Aorta (tissue), 5 donors: ENCODE results near the gene TBX2. TPM values are rescaled to one million over a fixed set of nuclear protein-coding genes. Genes with fewer than 3 reads are reported as not detected.

ENCODE experiments used
- ATAC-seq: fragments of 200-7000 bp; cut with Tn5 transposase; one replicate; pipeline ENCODE4 v1.9.1; 2022; ENCODE audit warnings: moderate library complexity; ENCODE audit not compliant: low FRiP score
- DNase-seq, 2 donors: peaks; one replicate each; pipeline ENCODE4 v3.0.0-alpha.2; 2020
- H3K27ac ChIP-seq, 2 donors: one replicate each; pipeline ENCODE4 v1.5.1; 2013; ENCODE audit warnings: low read length in 2 of 2, mild to moderate bottlenecking in 2 of 2, moderate library complexity in 2 of 2, control low read depth in 1 of 2, inconsistent platforms in 1 of 2, low read depth in 1 of 2
- H3K27me3 ChIP-seq, 2 donors: one replicate each; pipeline ENCODE4 v1.6.1; 2013; ENCODE audit warnings: control low read depth in 1 of 2, low read length in 1 of 2, mild to moderate bottlenecking in 1 of 2, moderate library complexity in 1 of 2; ENCODE audit not compliant: insufficient read depth in 2 of 2, control insufficient read depth in 1 of 2
- H3K36me3 ChIP-seq, 2 donors: one replicate each; pipeline ENCODE4 v1.6.1; 2013; ENCODE audit warnings: control low read depth in 1 of 2, low read length in 1 of 2, mild to moderate bottlenecking in 1 of 2; ENCODE audit not compliant: insufficient read depth in 2 of 2, control insufficient read depth in 1 of 2
- H3K4me1 ChIP-seq, 2 donors: one replicate each; pipeline ENCODE4 v1.6.1; 2013; ENCODE audit warnings: low read length in 2 of 2, control low read depth in 1 of 2, mild to moderate bottlenecking in 1 of 2, moderate library complexity in 1 of 2; ENCODE audit not compliant: insufficient read depth in 2 of 2, control insufficient read depth in 1 of 2
- H3K4me3 ChIP-seq, 2 donors: one replicate each; pipeline ENCODE4 v1.5.1; 2013; ENCODE audit warnings: low read length in 2 of 2, control low read depth in 1 of 2, mild to moderate bottlenecking in 1 of 2
- H3K9me3 ChIP-seq: one replicate; pipeline ENCODE4 v1.6.1; 2013; ENCODE audit warnings: mild to moderate bottlenecking, low read length; ENCODE audit not compliant: control insufficient read depth
- WGBS, 2 donors: extraction: QIAGEN DNeasy Blood & Tissue Kit; methylation state at CpG; one replicate each; pipeline ENCODE4 v1.1.7; 2013; 5-methylcytosine and 5-hydroxymethylcytosine counted together
- intact Hi-C, 2 donors: fragments of 100-400 bp; cut with DNase I; formaldehyde crosslinking; loops; one replicate each; pipeline versions ENCODE4 v1.14.2 to v1.15.0; 2022
- polyA plus RNA-seq, 2 donors: library from polyadenylated mRNA; stranded (reverse); fragments of 200-250 nt; gene quantifications; one replicate each; pipeline ENCODE4 v1.2.3, GENCODE V29; 2013
- total RNA-seq, 2 donors: library from RNA; stranded (reverse); fragmentation: NEBNext Ultra II Directional; extraction: Animal tissue kit (Norgen Biotek cat#: 25700); gene quantifications; one replicate each; pipeline ENCODE4 v1.2.1, GENCODE V29; 2021
- donor health status: healthy with polysubstance abuse.
- donor health status: Bipolar disorder and iron deficiency.
- donor health status: DM: no; HTN: no; CAD: no.
- donor health status: DM: no; HTN: no; CAD: no.
- donor health status: DM: yes; HTN: yes; CAD: no.

The TBX2 gene
- total and polyA plus RNA-seq, 4 donors = 11.5 to 116 (median 35.7) TPM

DNA sequence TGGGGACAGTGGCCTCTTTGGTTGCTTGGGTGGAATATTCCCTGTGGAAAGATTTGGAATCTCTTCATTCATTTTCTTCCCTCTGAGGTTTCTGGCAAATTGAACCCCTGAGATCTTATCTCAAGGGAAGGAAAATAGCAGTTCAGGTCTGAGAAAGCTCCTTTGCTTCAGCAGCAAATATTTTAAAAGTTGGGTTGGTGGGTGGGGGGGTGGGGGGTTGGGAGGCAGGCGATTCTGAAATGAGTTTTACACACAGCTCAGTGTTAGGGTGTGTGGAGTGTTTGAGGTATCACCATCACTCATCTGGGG, 6.8 kb downstream of the TBX2 start:
- intact Hi-C loops = no loop called here
- H3K36me3 ChIP-seq = no peaks in the 10 kb centered on the region
- H3K27me3 ChIP-seq = no peaks in the 10 kb centered on the region
- no peaks in the 10 kb centered on the region for H3K4me1 ChIP-seq
- ATAC-seq (no peak), DNase-seq (no peak)
- no peak overlapping the region for H3K4me3 ChIP-seq
- no peak overlapping the region for H3K27ac ChIP-seq
- 77 to 81% methylated on average over 1 of the region's 1 CpG for WGBS, 2 donors
- no peaks in the 10 kb centered on the region for H3K9me3 ChIP-seq

DNA sequence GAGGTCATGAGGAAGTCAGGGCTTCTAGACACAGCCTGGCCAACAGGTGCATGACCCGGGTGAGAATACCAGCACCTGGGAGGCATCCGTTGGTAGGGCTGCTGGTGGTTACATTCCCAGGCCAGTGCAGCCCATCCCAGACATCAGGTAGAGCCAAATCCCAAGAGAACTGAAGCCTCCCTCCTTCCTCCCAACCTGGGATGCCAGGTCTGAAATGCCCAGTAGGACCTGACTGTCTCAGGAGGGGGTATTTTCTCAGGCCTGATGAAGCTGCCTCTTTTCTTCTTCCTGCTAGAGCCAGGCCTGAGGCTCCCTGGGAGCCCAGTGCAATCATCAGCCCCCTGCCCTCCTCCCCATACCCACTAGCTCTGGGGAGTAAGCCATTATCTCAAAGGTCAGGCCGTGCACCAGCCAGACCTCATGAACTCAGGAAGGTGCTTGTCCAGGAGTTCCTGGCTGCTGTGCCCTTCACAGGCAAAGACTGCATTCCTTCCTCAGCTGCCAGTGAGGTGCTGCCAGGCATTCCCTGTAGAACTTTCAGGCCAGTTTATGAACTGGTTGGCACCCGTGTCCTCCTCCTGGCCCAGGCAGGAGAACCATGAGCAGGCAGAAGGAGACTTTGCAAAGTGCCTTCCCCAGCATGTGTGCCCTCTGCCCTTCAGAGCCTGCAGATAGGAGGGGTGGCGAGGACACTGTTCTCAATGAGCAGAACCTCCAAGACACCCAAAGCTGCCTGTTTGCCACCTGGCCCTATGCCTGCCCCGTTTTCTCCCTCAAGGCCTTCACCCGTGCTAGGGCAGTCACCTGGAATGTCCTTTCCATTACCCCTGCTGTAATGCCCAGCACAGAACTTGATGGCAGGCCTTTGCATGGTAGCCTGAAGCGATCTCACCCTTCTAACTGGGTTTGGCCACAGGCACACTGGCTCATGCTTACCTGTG, 7.6 kb downstream of the TBX2 start:
- ATAC-seq = no peak
- intact Hi-C loops = no loop called here
- DNase-seq = peak; percentile 21 to 61
- Histone ChIP-seq H3K27me3 (no peaks in the 10 kb centered on the region), H3K4me3 (no peak overlapping the region), H3K27ac (peak overlapping the region in 1 of 2 donors; percentile 11), H3K4me1 (no peaks in the 10 kb centered on the region), H3K9me3 (no peaks in the 10 kb centered on the region), H3K36me3 (no peaks in the 10 kb centered on the region)
- 47 to 48% methylated on average over 8 of the region's 8 CpGs for WGBS, 2 donors

DNA sequence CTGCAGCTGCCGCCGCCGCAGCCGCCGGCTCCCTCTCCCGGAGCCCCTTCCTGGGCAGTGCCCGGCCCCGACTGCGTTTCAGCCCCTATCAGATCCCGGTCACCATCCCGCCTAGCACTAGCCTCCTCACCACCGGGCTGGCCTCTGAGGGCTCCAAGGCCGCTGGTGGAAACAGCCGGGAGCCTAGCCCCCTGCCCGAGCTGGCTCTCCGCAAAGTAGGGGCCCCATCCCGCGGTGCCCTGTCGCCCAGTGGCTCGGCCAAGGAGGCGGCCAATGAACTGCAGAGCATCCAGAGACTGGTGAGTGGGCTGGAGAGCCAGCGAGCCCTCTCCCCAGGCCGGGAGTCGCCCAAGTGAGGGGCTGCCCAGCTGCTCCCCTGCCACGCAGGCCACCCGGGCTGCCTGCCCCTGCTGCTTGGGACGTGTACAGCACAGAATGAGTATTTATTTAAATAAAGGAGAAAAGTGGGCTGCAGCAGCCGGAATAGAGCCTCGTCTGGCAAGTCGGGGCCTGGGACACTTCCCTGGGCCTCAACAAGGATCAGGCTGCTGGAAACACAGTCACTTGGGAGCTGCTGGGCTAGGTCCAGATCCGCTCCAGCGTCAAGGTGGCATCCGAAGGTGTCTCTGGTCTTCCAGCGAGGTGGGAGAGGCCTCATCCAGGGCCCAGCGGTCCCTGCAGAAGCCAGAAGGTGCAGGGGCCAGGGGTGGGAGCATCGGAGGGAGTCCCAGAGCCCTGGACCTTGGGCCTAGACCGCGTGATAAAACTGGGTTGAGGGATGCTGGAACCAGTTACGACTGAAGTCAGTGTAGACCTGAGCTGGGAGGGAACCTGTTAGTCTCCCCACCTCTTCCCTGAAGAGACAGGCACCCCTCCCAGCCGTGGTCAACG, 8.8 kb downstream of the TBX2 start:
- 75 to 85% methylated on average over 41 of the region's 41 CpGs for WGBS, 2 donors
- Histone ChIP-seq H3K4me3 (no peak overlapping the region), H3K4me1 (no peaks in the 10 kb centered on the region), H3K9me3 (no peaks in the 10 kb centered on the region), H3K27ac (no peak overlapping the region), H3K36me3 (no peaks in the 10 kb centered on the region), H3K27me3 (no peaks in the 10 kb centered on the region)
- peak in 1 of 2 donors; percentile 71 for DNase-seq
- no peak for ATAC-seq
- intact Hi-C loops = no loop called here

DNA sequence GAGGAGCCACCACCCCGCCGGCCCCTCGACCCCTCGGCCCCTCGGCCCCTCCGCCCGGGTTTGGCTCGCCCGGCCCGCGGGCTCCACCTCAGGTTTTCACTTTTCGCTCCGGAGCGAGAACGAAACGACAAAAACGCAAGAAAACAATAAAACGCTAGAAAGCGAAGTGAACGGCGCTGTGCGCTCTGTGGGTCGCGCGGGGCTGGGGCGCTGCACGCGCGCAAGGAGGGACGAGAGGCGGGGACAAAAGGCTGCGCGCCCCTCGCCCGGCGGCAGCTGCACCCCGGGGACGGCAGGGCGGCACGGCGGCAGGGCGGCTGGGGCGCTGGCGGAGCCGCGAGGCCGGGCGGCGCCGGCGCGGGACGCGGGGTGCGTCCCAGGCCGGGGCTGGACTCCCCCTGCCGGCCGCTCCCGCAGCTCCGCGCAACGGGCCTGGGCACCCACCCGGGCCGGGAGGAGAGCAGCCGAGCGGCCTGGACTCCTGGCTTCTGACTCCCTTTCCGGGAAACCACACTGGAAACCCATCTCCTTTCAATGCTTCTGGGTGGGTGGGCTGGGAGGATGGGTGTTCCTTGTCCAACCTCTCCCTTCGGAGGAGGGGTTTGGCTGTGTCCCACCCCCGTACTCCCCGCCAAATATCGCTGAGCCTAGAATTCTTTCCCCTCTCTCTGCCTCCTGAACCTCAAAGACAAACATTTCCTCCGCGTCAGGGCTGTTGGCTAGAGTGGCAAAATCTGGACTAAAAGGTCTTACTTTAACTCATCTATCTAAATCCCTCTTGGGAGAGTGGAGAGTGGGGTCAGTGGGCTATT, 9.9 kb downstream of the TBX2 start:
- DNase-seq (peak; percentile 75 to 89), ATAC-seq (peak; percentile 47)
- no peaks in the 10 kb centered on the region for H3K4me1 ChIP-seq
- peak overlapping the region; percentile 36 to 40 for H3K4me3 ChIP-seq
- WGBS, 2 donors = 1 to 5% methylated on average over 37 to 73 of the region's 73 CpGs
- intact Hi-C loops = loop anchor here in 1 of 2 donors (5.0 to 10.0 kb wide), 4 partner anchors 83 to 687 kb away; partner anchors contain the start of gene MED13
- H3K9me3 ChIP-seq = no peaks in the 10 kb centered on the region
- H3K27ac ChIP-seq = peak overlapping the region in 1 of 2 donors; percentile 72
- H3K36me3 ChIP-seq = no peaks in the 10 kb centered on the region
- no peaks in the 10 kb centered on the region for H3K27me3 ChIP-seq

DNA sequence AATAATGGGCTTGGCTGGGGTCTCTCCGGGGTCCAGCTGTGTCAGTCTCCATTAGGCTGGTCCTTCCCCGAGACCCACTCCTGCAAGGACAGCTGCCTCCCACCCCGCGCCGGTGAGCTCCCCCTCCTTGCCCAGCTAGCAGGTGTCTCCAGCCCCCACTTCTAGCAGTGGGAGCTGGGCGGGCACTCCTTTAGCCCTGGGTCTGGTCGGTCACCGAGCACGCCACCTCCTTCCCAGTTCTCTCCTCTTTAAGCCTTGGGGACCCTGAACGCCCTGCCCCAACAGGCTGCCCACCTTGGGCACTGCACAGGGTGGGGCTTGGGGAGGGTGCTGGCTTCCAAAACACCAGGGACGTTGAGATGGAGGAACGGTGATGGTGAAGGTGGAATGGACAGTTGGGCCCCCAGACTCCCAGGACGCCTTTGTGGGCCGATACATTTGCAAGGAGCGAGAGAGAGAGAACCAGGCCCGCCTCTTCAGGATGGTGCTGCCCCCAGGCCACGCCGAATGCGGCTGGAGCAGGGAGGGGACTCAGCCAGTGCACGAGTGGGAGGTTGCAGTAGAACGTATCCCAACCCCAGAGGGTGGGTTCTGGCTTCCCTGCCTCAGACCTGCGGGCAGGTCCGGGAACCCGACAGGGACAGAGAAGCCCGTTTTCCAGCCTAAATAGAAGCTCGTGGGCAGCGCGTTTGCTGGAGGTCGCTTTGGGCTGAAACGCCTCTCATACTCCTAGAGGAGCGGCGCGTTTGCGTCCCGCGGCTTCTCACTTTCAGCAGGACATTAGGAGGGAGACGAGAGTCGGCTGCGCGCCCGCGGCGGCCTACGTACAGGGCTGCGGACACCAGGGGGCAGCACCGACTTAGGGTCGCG, 10.7 kb downstream of the TBX2 start:
- Histone ChIP-seq H3K4me1 (no peaks in the 10 kb centered on the region), H3K4me3 (peak overlapping the region in 1 of 2 donors; percentile 3), H3K27ac (peak overlapping the region in 1 of 2 donors; percentile 72), H3K27me3 (no peaks in the 10 kb centered on the region), H3K9me3 (no peaks in the 10 kb centered on the region), H3K36me3 (no peaks in the 10 kb centered on the region)
- 15 to 16% methylated on average over 48 of the region's 48 CpGs for WGBS, 2 donors
- DNase-seq (peak; percentile 85 to 94), ATAC-seq (peak; percentile 64)
- intact Hi-C loops = loop anchor here in 1 of 2 donors (5.0 to 10.0 kb wide), 4 partner anchors 82 to 688 kb away; partner anchors contain the start of gene MED13

DNA sequence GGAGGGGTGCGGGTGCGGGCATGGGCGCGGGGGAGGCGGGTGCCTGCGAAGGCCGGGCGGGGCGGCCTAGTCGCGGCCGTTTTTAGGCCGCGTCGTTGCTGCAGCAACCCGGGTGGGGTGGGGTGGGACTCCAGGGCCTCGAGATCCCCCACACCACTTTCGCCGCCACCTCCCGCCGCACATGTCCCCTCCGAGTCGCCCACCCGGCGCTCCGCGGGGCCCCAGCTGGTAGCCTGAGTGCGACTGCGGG, 11.3 kb downstream of the TBX2 start:
- H3K4me1 ChIP-seq = no peaks in the 10 kb centered on the region
- H3K4me3 ChIP-seq = peak overlapping the region; percentile 3 to 9

DNA sequence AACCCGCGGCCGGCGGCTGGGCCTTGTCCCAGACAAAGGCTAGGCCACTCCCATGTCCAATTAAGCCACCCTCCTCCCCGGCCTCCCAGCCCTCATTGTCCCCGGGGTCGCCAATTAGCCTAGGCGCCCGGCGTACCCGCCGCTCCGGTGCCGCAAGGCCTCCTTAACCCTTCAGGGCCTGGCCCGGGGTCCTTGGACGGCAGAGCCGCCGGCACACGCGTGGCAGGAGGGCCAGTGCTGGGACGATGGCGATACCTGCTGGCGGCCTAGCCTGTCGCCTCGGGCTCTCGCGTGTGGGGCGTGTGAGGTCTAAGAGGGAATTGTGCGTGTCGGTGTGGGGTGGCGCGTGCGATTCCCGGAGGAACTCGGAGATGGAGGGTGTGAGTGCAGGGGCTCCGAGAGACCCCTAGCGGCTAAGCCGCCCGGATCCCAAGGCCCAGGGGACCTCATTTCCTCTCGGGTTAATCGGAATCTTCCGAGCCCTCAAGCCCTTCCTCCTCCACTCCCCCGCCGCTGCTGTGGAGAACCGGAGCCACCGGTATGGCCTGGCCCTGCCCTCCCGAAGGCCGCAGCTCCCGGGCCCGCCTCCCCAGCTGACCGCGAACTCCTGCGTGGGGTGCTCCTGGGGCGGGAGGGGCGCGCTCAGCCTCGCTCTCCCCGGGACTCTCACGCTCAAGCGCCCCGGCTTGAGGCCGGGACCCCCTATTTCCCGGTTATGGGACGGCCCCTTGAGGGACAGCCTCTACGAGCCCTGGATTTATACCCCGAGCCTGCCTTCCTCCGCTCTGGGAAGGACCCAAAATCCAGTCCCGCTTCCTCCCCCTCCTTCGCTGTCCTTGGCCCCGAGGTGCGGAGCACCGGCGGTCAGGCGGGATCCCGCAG, 11.9 kb downstream of the TBX2 start:
- Histone ChIP-seq H3K4me1 (no peaks in the 10 kb centered on the region), H3K27me3 (no peaks in the 10 kb centered on the region), H3K36me3 (no peaks in the 10 kb centered on the region), H3K27ac (peak overlapping the region; percentile 38 to 97), H3K4me3 (peak overlapping the region; percentile 3 to 64), H3K9me3 (no peaks in the 10 kb centered on the region)
- ATAC-seq (peak; percentile 66), DNase-seq (peak; percentile 77 to 86)
- intact Hi-C loops = loop anchor here (2.0 to 10.0 kb wide), 5 partner anchors 81 to 689 kb away; partner anchors contain the start of gene MED13 (in 1 of the 2)
- 1% methylated on average over 71 to 75 of the region's 75 CpGs for whole genome bisulfite sequencing, 2 donors

More for the DNA sequence above, 11.3 kb downstream of the TBX2 start:
- Histone ChIP-seq H3K27ac (peak overlapping the region; percentile 38 to 97), H3K36me3 (no peaks in the 10 kb centered on the region), H3K27me3 (no peaks in the 10 kb centered on the region), H3K9me3 (no peaks in the 10 kb centered on the region)
- DNase-seq (no peak), ATAC-seq (no peak)
- 3 to 4% methylated on average over 18 to 29 of the region's 29 CpGs for WGBS, 2 donors
- intact Hi-C loops = loop anchor here in 1 of 2 donors (5.0 to 10.0 kb wide), 4 partner anchors 81 to 689 kb away; partner anchors contain the start of gene MED13
